HepG2 (cell line): Measurements from ENCODE around the gene CDT1. TPM values are rescaled to one million over a fixed set of nuclear protein-coding genes. Genes with fewer than 3 reads are reported as not detected.

Experiments
- CCDC6 ChIP-seq: sonication (generic); formaldehyde crosslinking; IDR thresholded peaks from 2 replicates; pipeline ENCODE4 v1.8.1; 2022; ENCODE audit warnings: mild to moderate bottlenecking, missing genetic modification reagents, moderate library complexity
- HDAC1 ChIP-seq: sonication (generic); formaldehyde crosslinking; IDR thresholded peaks from 2 replicates; pipeline ENCODE4 v1.5.1; 2020; ENCODE audit warnings: mild to moderate bottlenecking, missing genetic modification reagents
- HNRNPK ChIP-seq: fragments of 200-400 bp; formaldehyde crosslinking; IDR thresholded peaks from 2 replicates; pipeline ENCODE4 v1.6.1; 2018; ENCODE audit warnings: low read length, low read depth, moderate library complexity, mild to moderate bottlenecking; ENCODE audit not compliant: poor library complexity, severe bottlenecking
- LCORL ChIP-seq, 2 experiments: fragments of 450-650 bp in 1 of 2; sonication (generic) in 1 of 2; formaldehyde crosslinking in 1 of 2; IDR thresholded peaks; 2 replicates each; pipeline versions ENCODE4 v1.5.0 to v1.6.1; 2017 to 2020; ENCODE audit warnings: antibody characterized with exemption in 1 of 2, missing genetic modification reagents in 1 of 2
- NCOA1 ChIP-seq: sonication (generic); formaldehyde crosslinking; IDR thresholded peaks from 2 replicates; pipeline ENCODE4 v1.9.0; 2021; ENCODE audit warnings: missing genetic modification reagents
- NFKBIZ ChIP-seq: IDR thresholded peaks from 2 replicates; pipeline ENCODE4 v1.6.1; 2018; ENCODE audit warnings: missing genetic modification reagents, missing compliant biosample characterization
- SIX4 ChIP-seq: sonication (generic); formaldehyde crosslinking; IDR thresholded peaks from 2 replicates; pipeline ENCODE4 v1.4.0; 2020; ENCODE audit warnings: missing genetic modification reagents
- SYNCRIP ChIP-seq: fragments of 200-400 bp; formaldehyde crosslinking; IDR thresholded peaks from 2 replicates; pipeline ENCODE4 v1.6.1; 2018; ENCODE audit warnings: mild to moderate bottlenecking, low read depth, low read length; ENCODE audit not compliant: insufficient read depth
- TIGD3 ChIP-seq: sonication (generic); formaldehyde crosslinking; IDR thresholded peaks from 2 replicates; pipeline ENCODE4 v1.5.1; 2020; ENCODE audit warnings: mild to moderate bottlenecking, missing genetic modification reagents, borderline replicate concordance
- ZKSCAN5 ChIP-seq: sonication (generic); formaldehyde crosslinking; IDR thresholded peaks from 2 replicates; pipeline ENCODE4 v1.5.1; 2020; ENCODE audit warnings: mild to moderate bottlenecking, missing genetic modification reagents
- ZNF160 ChIP-seq: sonication (generic); formaldehyde crosslinking; IDR thresholded peaks from 2 replicates; pipeline ENCODE4 v1.8.0; 2022; ENCODE audit warnings: mild to moderate bottlenecking, inconsistent platforms, missing genetic modification reagents
- ZNF18 ChIP-seq: sonication (generic); formaldehyde crosslinking; IDR thresholded peaks from 2 replicates; pipeline ENCODE4 v1.8.0; 2022; ENCODE audit warnings: mild to moderate bottlenecking, missing genetic modification reagents; ENCODE audit not compliant: insufficient replicate concordance
- ZNF414 ChIP-seq: sonication (generic); formaldehyde crosslinking; IDR thresholded peaks from 2 replicates; pipeline ENCODE4 v1.5.0; 2020; ENCODE audit warnings: missing genetic modification reagents
- ZNF703 ChIP-seq: sonication (generic); formaldehyde crosslinking; IDR thresholded peaks from 2 replicates; pipeline ENCODE4 v1.5.1; 2020; ENCODE audit warnings: missing genetic modification reagents, mild to moderate bottlenecking, moderate library complexity, borderline replicate concordance
- polyA plus RNA-seq, 8 experiments: library from polyadenylated mRNA; depleted of rRNA in 3 of 8; stranded (reverse) in 7 of 8; unstranded in 1 of 8; fragments of >200 nt; fragmentation: Illumina TruSeq in 4 of 8; extraction: Trizol in 4 of 8; gene quantifications; 2 replicates each; pipeline versions ENCODE4 v1.2.1 to v1.2.3, GENCODE V29; 2011 to 2016; ENCODE audit warnings: low read depth in 4 of 8, missing spikeins in 1 of 8, mixed read lengths in 1 of 8; ENCODE audit not compliant: insufficient read depth in 1 of 8
- total RNA-seq, 5 experiments: library from RNA; depleted of rRNA; stranded (reverse); fragments of >200 nt; fragmentation: Illumina TruSeq; extraction: Trizol; gene quantifications; 2 replicates each; pipeline ENCODE4 v1.2.3, GENCODE V29; 2016; ENCODE audit warnings: low read depth in 1 of 5
- TF ChIP-seq, protein P1 (sequence below): sonication (generic); formaldehyde crosslinking; IDR thresholded peaks from 2 replicates; pipeline ENCODE4 v1.4.0; 2020; ENCODE audit warnings: missing genetic modification reagents, mild to moderate bottlenecking, borderline replicate concordance
- TF ChIP-seq, protein P2 (sequence below): sonication (generic); formaldehyde crosslinking; IDR thresholded peaks from 2 replicates; pipeline ENCODE4 v1.5.0; 2020; ENCODE audit warnings: mild to moderate bottlenecking, missing genetic modification reagents
- TF ChIP-seq, protein P3 (sequence below): sonication (generic); formaldehyde crosslinking; IDR thresholded peaks from 2 replicates; pipeline ENCODE4 v1.8.0; 2022; ENCODE audit warnings: mild to moderate bottlenecking, missing genetic modification reagents, moderate library complexity

Gene CDT1
- total and polyA plus RNA-seq, 2 of the 13 experiments (the other 11 are each of a cell fraction or from before 2014, with no cell fraction given), result 23.1 to 23.8 TPM

- TF ChIP-seq, protein P1, sequence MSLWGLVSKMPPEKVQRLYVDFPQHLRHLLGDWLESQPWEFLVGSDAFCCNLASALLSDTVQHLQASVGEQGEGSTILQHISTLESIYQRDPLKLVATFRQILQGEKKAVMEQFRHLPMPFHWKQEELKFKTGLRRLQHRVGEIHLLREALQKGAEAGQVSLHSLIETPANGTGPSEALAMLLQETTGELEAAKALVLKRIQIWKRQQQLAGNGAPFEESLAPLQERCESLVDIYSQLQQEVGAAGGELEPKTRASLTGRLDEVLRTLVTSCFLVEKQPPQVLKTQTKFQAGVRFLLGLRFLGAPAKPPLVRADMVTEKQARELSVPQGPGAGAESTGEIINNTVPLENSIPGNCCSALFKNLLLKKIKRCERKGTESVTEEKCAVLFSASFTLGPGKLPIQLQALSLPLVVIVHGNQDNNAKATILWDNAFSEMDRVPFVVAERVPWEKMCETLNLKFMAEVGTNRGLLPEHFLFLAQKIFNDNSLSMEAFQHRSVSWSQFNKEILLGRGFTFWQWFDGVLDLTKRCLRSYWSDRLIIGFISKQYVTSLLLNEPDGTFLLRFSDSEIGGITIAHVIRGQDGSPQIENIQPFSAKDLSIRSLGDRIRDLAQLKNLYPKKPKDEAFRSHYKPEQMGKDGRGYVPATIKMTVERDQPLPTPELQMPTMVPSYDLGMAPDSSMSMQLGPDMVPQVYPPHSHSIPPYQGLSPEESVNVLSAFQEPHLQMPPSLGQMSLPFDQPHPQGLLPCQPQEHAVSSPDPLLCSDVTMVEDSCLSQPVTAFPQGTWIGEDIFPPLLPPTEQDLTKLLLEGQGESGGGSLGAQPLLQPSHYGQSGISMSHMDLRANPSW (CRISPR knock-in tag), result no peak
- TF ChIP-seq CCDC6, result no peak
- TF ChIP-seq ZNF160 (CRISPR knock-in tag), result no peak; the same call in 1 of the 2 replicates
- peak; percentile 89 for TF ChIP-seq HDAC1 (CRISPR knock-in tag)
- TF ChIP-seq NFKBIZ (CRISPR knock-in tag), result peak; percentile 62; the same call in 1 of the 2 replicates
- no peak; the same call in 1 of the 2 replicates for TF ChIP-seq ZNF414 (CRISPR knock-in tag)
- no peak for TF ChIP-seq LCORL (IDR thresholded peaks at IDR 0.05)
- no peak for TF ChIP-seq LCORL (CRISPR knock-in tag; IDR thresholded peaks at IDR 0.05)
- TF ChIP-seq, protein P2, sequence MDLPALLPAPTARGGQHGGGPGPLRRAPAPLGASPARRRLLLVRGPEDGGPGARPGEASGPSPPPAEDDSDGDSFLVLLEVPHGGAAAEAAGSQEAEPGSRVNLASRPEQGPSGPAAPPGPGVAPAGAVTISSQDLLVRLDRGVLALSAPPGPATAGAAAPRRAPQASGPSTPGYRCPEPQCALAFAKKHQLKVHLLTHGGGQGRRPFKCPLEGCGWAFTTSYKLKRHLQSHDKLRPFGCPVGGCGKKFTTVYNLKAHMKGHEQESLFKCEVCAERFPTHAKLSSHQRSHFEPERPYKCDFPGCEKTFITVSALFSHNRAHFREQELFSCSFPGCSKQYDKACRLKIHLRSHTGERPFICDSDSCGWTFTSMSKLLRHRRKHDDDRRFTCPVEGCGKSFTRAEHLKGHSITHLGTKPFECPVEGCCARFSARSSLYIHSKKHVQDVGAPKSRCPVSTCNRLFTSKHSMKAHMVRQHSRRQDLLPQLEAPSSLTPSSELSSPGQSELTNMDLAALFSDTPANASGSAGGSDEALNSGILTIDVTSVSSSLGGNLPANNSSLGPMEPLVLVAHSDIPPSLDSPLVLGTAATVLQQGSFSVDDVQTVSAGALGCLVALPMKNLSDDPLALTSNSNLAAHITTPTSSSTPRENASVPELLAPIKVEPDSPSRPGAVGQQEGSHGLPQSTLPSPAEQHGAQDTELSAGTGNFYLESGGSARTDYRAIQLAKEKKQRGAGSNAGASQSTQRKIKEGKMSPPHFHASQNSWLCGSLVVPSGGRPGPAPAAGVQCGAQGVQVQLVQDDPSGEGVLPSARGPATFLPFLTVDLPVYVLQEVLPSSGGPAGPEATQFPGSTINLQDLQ (CRISPR knock-in tag), result peak; percentile 55; the same call in 1 of the 2 replicates
- TF ChIP-seq ZKSCAN5, result no peak
- no peak for TF ChIP-seq NCOA1 (CRISPR knock-in tag)
- no peak for TF ChIP-seq ZNF18
- TF ChIP-seq SIX4 (CRISPR knock-in tag), result peak; percentile 7; the same call in 1 of the 2 replicates
- TF ChIP-seq, protein P3, sequence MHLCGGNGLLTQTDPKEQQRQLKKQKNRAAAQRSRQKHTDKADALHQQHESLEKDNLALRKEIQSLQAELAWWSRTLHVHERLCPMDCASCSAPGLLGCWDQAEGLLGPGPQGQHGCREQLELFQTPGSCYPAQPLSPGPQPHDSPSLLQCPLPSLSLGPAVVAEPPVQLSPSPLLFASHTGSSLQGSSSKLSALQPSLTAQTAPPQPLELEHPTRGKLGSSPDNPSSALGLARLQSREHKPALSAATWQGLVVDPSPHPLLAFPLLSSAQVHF (CRISPR knock-in tag), result no peak
- TF ChIP-seq SYNCRIP, result no peak
- TF ChIP-seq HNRNPK, result peak; percentile 83
- TF ChIP-seq ZNF703 (CRISPR knock-in tag), result no peak
- no peak for TF ChIP-seq TIGD3 (CRISPR knock-in tag)
These were observed 53.5 kb downstream of the CDT1 start, which contains the start of the genes GALNS and TRAPPC2L (continued) for GRCh38 chr16:88856828-88857727.
